ENCODE data around the gene BCKDHA.
A peak's percentile ranks its signal among the peaks of the same experiment; 100 is the strongest.
"Not testable (repeated sequence)": the region's sequence is repeated elsewhere in the genome, so short reads cannot be mapped to it uniquely, and the experiment has no call there.

The BCKDHA gene

DNA sequence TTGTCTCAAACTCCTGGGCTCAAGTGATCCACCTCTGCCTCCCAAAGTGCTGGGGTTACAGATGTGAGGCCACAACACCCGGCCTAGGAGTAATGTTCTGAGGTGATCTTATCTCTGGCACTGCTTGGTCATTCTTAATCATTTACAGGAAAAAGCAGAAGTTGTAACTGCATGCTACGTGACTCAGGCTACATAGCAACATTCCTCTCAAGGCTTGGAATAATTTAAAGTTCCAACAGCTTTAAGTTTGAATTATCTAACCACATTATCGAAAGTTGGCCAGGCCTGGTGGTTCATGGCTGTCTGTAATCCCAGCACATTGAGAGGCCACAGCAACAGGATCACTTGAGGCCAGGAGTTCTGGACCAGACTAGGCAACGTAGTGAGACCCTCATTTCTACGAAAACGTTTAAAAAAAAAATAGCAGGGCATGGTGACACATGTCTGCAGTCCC lies 29.7 kb upstream of the BCKDHA start:
- no peak for DNase-seq

DNA sequence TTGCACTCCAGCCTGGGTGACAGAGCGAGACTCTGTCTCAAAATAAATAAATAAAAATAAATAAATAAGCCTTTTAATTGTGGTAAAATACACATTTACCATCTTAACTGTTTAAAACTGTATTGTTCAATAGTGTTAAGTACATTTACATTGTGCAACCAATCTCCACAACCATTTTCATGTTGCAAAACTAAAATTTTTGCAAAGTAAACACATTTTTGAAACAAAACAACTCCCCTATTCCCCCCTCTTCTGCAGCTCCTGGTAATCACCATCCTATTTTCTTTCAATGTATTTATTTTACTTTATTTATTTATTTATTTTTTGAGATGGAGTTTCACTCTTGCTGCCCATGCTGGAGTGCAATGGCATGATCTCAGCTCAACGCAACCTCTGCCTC lies 27.8 kb upstream of the BCKDHA start:
- no peak for DNase-seq

DNA sequence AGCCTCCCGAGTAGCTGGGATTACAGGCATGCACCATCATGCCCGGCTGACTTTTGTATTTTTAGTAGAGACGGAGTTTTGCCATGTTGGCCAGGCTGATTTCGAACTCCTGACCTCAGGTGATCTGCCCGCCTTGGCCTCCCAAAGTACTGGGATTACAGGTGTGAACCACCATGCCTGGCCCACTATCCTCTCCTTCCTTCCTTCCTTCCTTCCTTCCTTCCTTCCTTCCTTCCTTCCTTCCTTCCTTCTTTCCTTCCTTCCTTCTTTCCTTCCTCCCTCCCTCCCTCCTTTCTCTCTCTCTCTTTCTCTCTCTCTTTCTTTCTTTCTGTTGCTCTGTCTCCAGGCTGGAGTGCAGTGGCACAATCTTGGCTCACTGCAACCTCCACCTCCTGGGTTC lies 26.5 kb upstream of the BCKDHA start:
- not testable (repeated sequence) for DNase-seq

DNA sequence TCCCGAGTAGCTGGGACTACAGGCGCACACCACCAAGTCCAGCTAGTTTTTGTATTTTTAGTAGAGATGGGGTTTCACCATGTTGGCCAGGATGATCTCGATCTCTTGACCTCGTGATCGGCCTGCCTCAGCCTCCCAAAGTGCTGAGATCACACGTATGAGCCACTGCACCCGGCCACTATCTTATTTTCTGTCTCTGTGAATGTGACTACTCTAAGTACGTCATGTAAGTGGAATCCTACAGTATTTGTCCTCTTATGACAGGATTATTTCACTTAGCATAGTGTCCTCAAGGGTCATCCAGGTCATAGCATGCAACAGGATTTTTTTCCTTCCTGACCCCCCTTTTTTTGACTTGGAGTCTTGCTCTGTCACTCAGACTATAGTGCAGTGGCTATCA lies 26.1 kb upstream of the BCKDHA start:
- no peak for DNase-seq

DNA sequence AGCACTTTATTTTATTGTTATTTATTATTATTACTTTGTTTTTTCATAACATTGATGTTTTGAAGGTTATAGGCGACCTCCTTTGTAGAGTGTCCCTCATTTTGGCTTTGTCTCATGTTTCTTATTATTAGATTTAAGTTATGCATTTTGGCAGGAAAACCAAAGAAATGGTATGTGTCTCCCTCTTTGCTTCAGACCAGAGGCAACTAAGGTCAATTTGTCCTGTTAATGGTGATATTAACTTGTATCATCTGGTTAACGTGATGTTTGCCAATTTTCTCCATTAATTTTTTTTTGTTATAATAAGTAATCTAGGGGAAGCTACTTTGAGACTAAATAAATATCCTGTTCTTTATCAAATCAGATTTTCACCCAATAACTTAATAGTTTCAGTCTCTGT lies 25.1 kb upstream of the BCKDHA start:
- no peak for DNase-seq

DNA sequence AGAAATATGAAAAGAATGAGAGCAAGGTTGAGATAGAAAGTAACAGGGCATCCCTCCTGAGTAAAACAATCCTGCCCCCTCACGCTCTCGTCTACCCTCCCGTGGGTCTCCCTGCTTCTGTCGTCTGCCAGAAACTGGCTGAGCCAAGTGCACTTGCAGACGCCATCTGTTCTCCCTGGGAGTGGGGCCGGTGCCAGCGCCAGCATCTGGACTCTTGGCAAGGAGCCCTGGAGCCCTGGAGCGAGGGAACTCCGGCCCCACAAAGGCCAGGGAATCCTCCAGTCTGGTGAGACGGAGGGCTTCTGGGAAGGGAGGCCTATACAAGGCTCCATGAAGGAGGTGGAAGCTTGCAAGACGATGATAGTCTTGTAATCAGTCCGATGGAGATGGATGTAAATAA lies 23.6 kb upstream of the BCKDHA start:
- no peak for DNase-seq

DNA sequence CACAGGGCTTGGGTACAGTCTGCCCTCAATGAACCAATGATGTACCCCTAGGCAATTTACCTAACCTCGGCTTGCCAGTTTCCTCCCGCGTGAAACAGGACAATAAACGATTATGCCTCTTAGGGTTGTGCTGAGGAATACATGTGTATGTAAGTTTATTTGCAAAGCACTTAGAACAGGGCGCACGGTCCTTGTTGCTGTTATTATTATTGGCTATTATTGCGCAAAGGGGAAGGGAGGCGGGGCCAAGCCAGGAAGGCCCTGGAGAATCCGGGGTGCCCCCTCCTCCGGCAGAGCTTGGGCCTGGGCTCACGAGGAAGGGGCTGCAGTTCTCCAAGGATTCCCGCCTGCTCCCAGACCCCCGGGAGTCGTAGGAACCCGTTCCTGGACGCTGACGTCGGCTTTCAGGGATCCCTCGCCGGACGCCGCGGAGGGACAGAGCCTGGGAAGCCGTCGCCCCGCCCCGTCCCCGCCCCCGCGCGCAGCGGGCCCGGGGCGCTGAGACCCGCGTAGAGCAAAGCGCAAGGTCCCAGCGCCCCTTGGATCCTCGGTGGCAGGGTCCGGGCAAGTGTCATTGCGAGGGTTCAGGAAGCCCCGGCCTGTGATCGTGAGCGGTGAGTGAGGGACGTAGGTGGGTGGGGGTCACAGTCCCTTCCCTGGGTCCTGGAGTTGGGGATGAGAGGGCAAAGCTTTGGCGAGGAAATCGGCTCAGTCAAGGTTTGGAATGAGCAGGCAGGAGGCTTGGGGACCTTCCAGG lies 21.2 kb upstream of the BCKDHA start, which contains the start of gene TMEM91:
TMEM91 (plus strand) TSS at position 293 of the 757 bp plus-strand sequence. CDS start 1,777 bp downstream, outside the sequence.
- peak; percentile 43 for DNase-seq

DNA sequence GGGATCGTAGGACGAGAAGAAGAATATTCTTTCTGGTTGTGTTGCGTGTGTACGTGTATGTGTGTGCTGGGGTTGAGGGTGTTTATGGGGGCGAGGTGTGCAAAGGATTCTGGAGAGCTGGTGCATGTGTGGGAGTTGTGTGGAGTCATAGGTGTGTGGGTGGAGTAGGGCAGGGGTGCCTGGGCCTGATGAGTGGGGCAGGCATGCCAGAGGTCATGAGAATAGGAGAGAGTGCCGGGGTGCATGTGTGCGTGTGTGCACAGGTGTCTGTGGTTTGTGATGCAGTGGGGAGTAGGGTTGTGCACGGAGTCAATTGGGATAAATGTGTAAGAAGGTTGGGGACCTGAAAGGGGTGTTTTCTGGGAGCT lies 20.6 kb upstream of the BCKDHA start:
- DNase-seq = no peak

DNA sequence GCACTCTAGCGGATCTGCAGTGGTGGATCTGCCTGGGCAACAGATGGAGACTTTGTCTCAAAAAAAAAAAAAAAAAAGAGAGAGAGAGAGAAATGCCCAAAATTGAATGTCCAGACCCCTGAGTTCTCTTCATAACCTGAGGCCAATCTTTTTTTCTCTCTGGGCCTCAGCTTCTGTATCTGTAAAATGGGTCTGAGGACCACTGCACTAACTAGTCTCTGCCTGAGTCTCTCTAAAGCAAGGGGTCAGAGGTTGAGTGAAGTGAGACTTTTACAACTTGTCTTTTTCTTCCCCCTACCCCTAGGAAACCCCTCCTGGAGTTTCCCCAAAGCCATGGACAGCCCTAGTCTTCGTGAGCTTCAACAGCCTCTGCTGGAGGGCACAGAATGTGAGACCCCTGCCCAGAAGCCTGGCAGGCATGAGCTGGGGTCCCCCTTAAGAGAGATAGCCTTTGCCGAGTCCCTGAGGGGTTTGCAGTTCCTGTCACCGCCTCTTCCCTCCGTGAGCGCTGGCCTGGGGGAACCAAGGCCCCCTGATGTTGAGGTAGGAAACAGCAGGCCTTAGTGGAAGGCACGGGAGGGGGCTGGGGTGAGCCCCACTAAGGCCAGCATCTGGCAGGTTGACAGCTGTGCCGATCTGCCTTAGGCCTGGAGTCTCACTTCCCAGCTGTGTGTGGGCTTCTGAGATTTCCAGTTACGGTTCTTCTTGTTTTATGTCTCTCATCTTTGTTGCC lies 19.5 kb upstream of the BCKDHA start:
- DNase-seq = no peak

DNA sequence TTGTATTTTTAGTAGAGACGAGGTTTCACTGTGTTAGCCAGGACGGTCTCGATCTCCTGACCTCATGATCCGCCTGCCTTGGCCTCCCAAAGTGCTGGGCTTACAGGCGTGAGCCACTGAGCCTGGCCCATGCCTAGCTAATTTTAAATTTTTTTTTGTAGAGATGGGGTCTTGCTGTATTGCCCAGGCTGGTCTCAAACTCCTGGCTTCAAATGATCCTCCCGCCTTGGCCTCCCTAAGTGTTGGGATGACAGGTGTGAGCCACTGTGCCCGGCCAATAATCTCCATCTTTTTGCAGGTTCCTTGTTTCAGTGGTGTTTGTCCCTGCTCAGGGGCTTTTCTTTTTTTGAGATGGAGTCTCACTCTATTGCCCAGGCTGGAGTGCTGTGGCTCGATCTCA lies 16.1 kb upstream of the BCKDHA start:
- not testable (repeated sequence) for DNase-seq

DNA sequence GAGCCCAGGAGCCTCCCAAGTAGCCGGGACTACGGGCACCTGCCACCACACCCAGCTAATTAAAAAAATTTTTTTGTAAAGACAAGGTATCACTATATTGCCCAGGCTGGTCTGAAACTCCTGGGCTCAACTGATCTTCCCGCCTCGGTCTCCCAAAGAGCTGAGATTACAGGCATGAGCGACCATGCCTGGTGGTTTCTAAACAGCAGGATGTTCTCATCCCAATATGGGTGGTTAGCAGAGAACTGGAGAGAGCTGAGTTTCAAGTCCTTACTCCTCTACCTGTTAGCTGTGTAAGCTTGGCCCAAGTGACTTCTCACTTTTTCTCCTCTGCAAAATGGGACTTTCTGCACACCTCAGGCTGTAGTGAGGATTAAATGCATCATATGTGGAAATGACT lies 13.3 kb upstream of the BCKDHA start:
- DNase-seq = no peak

DNA sequence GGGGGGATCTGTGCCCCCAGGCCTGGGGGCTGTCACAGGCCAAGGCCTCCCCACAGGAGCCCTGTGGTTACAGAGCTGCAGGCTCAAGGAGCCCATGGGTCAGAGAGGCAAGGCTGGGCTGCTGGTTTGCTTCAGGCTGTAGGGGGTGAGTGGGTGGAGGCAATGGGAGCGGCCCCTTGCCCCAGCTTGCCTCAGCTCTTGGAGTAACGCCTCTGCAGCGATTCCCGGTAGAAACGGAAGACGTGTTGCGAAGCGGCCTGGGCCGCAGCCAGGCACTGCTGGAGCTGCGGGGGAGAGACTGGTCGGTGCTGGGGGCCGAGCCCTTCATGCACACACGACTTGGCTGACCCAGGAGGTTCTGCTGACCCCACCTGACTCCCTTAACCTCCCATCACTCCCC lies 11.2 kb upstream of the BCKDHA start:
- no peak for DNase-seq

DNA sequence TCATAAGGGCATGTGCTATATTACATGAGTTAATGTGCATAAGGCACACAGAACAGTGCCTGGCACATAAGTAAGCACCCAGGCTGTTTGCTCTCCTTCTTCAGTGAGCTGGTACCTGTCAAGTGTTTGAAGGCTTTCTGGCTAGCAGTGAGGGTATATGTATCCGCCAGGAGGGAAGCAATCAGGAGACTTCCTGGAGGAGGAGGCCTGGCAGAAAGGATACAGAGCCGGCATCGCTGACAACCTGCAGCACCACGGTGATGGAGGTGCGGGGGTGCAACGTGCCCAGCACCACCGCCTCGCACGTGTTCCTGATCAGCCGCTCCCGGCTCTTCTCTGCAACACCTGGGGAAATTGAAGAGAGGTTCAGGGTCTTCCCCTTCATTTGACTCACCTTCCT lies 6.0 kb upstream of the BCKDHA start:
- DNase-seq = no peak

DNA sequence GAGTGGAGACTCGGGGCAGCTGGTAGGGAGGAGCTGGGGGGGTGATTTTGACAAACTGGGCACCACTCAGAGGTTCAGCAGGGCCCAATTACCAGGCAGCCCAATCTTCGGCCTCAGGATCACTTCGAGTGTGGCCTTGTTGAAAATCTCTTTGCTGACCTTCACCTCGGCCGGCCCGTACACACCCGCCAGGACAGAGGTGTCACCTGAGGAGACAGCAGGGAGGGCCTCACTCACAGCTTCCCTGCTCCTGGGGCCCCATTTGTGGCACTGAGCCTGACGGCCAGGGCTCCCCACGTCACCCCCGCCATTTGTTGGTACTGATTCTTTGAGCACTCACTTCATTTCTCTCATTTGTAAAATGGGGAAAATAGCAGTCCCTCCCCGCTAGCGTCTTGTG lies 4.8 kb upstream of the BCKDHA start:
- DNase-seq = no peak

DNA sequence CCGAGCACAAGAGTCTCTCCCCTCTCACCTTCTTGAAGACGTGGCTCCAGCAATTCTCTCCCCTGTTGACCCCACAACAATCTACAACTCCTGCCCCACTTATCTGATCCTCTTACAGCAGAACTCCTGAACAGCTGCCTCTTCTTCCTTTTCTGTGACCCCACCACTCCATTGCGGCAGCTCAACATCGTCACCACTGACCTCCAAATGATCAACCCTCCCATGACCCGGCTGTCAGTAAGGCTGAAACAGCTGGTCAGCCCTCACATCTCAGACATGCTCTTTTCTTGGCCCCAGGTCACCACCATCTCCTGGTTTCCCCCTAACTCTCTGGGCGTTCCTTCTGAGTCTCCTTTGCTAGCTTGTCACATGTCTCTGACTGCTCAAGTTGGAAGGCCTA lies 2.3 kb upstream of the BCKDHA start:
- DNase-seq = no peak

DNA sequence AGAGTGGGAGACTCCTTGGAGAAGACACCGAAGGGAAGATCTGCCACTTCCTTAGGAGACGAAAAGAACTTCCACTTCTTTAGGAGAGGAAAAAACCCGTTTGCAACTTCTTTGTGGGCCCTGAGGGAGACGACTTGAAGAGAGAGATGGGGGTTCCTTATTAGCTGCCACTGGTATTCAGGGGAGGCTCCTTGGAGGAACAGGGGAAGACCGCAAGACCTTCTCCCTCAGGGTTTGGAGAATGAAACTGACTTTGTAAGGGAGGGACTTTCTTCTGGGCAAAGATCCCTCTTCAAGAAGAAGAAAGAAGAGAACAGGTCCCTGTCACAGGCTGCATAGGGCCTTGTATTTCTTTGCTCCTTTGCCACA lies 416 bp downstream of the BCKDHA start:
- DNase-seq = no peak

DNA sequence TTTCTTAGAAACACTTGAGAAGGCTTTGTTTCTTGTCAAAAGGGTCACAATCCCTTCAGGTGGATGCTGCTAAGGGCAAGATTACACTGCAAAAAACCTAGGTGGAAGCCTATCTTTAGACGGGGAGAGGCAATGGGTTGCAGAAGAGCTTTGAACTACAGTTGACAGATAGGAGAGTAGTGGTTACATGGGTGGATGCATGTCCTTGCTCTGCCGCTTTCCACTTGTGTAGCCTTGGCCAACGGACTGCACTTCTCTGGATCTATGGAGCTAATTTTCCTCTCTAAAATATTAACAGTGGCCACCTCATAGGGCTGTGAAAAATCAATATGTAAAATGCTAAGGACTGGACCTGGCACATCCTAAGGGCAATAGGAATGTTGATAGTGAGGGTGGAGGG lies 980 bp downstream of the BCKDHA start:
- no peak for DNase-seq

DNA sequence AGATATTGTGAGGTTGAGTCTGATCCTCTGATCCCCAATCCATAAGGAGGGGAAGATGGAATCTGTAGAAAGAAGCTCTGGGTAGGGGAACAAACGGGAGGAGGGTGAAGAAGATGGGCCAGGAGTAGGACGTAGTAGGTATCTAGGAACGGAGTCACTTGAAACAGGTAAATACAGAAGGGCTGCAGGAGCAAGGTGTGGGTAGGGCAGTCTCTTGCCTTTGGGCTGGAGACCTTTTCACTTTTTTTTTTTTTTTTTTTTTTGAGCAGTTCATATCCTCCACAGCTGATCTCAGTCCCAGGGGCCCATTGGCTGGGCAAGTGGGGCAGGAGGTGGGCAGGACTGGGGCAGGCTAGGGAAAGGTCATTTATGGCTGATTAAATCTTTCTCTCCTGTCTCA lies 1.5 kb downstream of the BCKDHA start:
- DNase-seq = no peak

DNA sequence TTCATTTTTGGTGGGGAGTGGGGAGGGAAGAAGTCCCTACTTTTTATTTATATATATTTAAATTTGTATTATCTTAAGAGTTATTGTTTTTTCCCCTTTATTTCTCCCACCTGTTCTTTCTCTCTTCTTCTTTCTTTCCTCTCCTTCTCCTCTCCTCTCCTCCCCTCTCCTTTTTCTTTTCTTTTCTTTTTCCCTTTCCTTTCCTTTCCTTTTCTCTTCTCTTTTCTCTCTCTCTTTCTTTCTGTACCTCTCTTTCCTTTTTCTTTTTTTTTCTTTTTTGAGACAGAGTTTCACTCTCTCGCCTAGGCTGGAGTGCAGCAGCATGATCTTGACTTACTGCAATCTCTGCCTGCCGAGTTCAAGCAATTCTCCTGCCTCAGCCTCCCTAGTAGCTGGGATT lies 1.9 kb downstream of the BCKDHA start:
- no peak for DNase-seq

DNA sequence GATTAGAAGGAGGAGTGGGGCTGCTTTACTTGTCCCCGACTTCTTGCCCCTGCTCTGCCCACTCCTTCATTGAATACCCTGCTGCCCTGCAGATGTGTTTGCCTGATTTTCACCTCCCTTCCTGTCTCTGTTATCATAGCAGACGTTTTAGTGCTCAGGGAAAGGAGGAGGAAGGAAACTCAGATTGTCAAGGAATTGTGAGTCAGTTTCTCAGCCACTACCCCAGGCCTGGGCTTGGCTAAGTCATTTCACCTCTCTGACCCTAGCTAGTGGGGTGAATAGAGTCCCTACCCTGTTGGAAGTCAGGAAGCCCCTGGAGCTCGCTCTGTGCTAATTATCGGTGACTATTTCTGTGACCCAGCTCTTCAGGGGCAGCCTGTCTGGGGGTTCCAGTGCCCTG lies 3.9 kb downstream of the BCKDHA start:
- DNase-seq = no peak

DNA sequence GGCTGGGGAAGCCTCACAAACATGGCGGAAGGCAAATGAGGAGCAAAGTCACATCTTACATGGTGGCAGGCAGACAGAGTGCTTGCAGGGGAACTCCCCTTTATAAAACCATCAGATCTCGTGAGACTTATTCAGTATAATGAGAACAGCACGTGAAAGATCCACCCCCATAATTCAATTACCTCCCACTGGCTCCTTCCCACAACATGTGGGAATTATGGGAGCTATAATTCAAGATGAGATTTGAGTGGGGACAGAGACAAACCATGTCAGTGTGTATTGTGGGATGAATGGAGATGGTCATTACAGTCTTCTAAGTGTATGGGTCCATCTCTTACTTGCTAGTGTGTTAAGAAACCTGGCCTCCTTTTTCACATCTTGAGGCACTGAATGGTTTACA lies 4.4 kb downstream of the BCKDHA start:
- no peak for DNase-seq

DNA sequence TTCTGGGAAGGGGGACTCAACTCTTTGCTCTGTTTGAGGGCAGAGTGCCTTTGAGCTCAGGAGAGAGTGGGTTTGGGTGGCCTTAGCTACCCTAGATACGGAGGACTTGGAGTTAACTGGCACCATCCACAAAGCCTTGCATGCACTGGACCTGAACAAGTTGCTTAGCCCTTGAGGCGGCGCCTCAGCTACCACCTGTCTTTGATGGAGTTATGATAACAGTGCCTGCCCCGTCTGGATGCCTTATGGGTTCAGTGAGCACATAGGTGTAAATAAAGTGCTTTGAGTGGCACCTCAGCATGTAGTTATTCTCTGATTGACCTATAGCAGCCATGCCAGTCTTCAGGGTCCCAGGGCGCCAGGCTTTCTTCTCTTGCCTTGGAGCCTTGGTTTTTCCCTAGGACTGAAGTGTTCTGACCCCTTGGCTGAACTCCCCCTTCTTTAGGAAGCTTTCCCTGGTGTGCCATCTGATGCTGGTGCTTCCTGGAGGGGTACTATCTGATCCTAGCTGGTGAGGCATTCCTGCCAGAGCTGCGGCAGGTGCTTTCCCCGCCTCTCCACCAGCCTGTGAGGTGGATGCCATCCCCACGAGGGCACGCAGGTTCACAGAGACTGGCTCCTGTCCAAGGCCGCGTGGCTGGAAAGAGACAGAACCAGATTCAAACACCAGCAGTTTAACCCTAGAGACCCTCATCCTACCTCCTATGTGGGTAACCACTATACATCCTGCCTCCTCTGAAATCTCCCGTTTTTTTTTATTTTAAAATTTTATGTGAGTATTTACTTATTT lies 5.8 kb downstream of the BCKDHA start:
- no peak for DNase-seq

DNA sequence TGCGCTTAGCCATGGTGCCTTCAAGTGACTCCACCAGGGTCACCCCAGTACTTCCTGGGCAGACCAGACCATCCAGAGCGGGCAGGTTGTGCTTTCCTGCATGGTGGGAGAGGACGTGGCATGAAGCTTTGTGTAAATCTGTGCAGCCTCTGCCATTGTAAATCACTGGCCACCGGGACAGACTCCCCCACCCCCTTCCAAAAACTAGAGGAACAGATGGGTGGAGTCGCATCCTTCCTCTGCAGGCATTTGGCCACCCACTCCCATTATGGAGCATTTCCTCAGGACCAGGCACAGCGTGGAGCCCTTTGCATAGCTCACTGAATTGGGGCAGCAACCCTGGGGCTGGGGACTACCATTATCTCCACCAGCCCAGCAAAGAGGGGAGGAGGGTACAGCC lies 8.2 kb downstream of the BCKDHA start:
- DNase-seq = no peak

DNA sequence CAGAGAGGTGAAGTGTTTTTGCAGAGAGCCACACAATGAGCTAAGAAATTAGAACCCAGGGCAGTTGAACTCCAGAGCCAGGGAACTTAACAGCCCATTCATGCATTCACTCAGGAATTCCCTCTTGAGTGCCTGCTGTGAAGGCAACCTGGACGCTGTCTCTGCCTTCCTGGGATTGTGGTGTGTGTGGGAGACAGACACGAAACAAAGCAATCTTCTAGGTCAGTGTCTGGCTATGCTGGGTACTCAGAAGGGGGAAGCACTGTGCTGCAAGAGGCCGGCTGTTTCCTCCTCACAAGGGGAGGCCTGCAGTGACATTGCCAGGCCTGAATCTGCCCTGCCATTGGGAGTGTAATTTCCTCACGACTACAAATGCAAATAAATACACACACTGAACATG lies 9.7 kb downstream of the BCKDHA start:
- DNase-seq = no peak
